ENCODE measurements around the gene ATP12A. TPM values are rescaled to one million over a fixed set of nuclear protein-coding genes. Genes with fewer than 3 reads are reported as not detected.

ATP12A gene
- total and polyA plus RNA-seq, 5 donors from 2014 or later: 0.14 to 0.18 (median 0.17) TPM; not detected in 2

DNA sequence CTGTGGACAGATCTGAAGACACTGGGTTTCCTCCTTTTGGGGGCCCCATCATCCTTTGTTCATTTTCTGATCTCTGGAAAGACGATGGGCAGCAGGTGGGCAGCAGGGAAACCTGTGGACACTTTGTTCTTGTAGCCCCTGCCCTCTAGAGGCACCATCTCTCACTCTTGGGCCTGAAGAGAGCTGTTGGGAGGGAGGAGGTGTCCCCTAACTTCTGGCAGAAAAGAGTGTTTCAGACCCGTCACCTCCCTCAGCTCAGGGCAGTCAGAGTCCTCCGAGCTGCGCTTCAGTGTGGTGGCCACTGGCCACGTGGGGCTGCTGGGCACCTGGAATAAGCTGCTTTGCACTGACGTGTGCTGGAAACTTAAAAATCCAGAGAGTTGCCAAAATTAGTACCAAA, 56.8 kb downstream of the ATP12A start:
- no peak overlapping the region for H3K27ac ChIP-seq (ENCODE audit: insufficient read depth, low read length, poor library complexity, severe bottlenecking)
- peaks cover 0 to 2% of the 10 kb centered on the region in 2 experiments for H3K9me3 ChIP-seq (ENCODE audit: control insufficient read depth in 2 of 2, low read length in 2 of 2)
- no peak overlapping the region for H3K27ac Mint-ChIP-seq
- H3K27me3 Mint-ChIP-seq: no peaks in the 10 kb centered on the region
- no peak overlapping the region for H3K4me3 Mint-ChIP-seq
- H3K36me3 ChIP-seq (ENCODE audit: control insufficient read depth, insufficient read depth, low read length): no peaks in the 10 kb centered on the region
- no peaks in the 10 kb centered on the region for H3K36me3 Mint-ChIP-seq
- H3K4me1 Mint-ChIP-seq: no peaks in the 10 kb centered on the region
- no peaks in the 10 kb centered on the region for H3K27me3 ChIP-seq (ENCODE audit: control insufficient read depth, insufficient read depth, low read length)
- DNase-seq: no peak
- ATAC-seq (ENCODE audit: low read depth in 2 of 2): no peak
- H3K9me3 Mint-ChIP-seq: no peaks in the 10 kb centered on the region
- no peaks in the 10 kb centered on the region for H3K4me1 ChIP-seq (ENCODE audit: control insufficient read depth, insufficient read depth, low read length, poor library complexity, severe bottlenecking)
- H3K4me3 ChIP-seq (ENCODE audit: low read depth, low read length): no peak overlapping the region

GRCh38 chr13:24738366-24738847, 58.2 kb downstream of the ATP12A start:
- Mint-ChIP-seq H3K27me3 (peaks cover 5% of the 10 kb centered on the region), H3K4me1 (no peaks in the 10 kb centered on the region), H3K27ac (no peak overlapping the region), H3K4me3 (no peak overlapping the region), H3K36me3 (no peaks in the 10 kb centered on the region), H3K9me3 (no peaks in the 10 kb centered on the region)
- Histone ChIP-seq H3K9me3 (ENCODE audit: control insufficient read depth in 2 of 2, low read length in 2 of 2) (no peaks in the 10 kb centered on the region), H3K36me3 (ENCODE audit: control insufficient read depth, insufficient read depth, low read length) (no peaks in the 10 kb centered on the region), H3K4me1 (ENCODE audit: control insufficient read depth, insufficient read depth, low read length, poor library complexity, severe bottlenecking) (no peaks in the 10 kb centered on the region), H3K27ac (ENCODE audit: insufficient read depth, low read length, poor library complexity, severe bottlenecking) (no peak overlapping the region), H3K4me3 (ENCODE audit: low read depth, low read length) (no peak overlapping the region), H3K27me3 (ENCODE audit: control insufficient read depth, insufficient read depth, low read length) (no peaks in the 10 kb centered on the region)
- ATAC-seq (ENCODE audit: low read depth in 2 of 2) (no peak), DNase-seq (no peak)

- no peaks in the 10 kb centered on the region for H3K9me3 Mint-ChIP-seq
- no peak for ATAC-seq (ENCODE audit: low read depth in 2 of 2)
- H3K36me3 ChIP-seq (ENCODE audit: control insufficient read depth, insufficient read depth, low read length): no peaks in the 10 kb centered on the region
- no peak overlapping the region for H3K4me3 Mint-ChIP-seq
- H3K27ac Mint-ChIP-seq: no peak overlapping the region
- H3K4me1 Mint-ChIP-seq: peaks cover 0 to under 1% (median 0%) of the 10 kb centered on the region in 4 donors
- H3K4me3 ChIP-seq (ENCODE audit: low read depth, low read length): no peak overlapping the region
- peaks cover 13% of the 10 kb centered on the region for H3K27me3 Mint-ChIP-seq
- no peaks in the 10 kb centered on the region for H3K36me3 Mint-ChIP-seq
- no peak for DNase-seq
- H3K27me3 ChIP-seq (ENCODE audit: control insufficient read depth, insufficient read depth, low read length): no peaks in the 10 kb centered on the region
- H3K9me3 ChIP-seq (ENCODE audit: control insufficient read depth in 2 of 2, low read length in 2 of 2): no peaks in the 10 kb centered on the region
- no peaks in the 10 kb centered on the region for H3K4me1 ChIP-seq (ENCODE audit: control insufficient read depth, insufficient read depth, low read length, poor library complexity, severe bottlenecking)
- no peak overlapping the region for H3K27ac ChIP-seq (ENCODE audit: insufficient read depth, low read length, poor library complexity, severe bottlenecking)
Measured at GRCh38 chr13:24740014-24740890, 60.0 kb downstream of the ATP12A start.

DNA sequence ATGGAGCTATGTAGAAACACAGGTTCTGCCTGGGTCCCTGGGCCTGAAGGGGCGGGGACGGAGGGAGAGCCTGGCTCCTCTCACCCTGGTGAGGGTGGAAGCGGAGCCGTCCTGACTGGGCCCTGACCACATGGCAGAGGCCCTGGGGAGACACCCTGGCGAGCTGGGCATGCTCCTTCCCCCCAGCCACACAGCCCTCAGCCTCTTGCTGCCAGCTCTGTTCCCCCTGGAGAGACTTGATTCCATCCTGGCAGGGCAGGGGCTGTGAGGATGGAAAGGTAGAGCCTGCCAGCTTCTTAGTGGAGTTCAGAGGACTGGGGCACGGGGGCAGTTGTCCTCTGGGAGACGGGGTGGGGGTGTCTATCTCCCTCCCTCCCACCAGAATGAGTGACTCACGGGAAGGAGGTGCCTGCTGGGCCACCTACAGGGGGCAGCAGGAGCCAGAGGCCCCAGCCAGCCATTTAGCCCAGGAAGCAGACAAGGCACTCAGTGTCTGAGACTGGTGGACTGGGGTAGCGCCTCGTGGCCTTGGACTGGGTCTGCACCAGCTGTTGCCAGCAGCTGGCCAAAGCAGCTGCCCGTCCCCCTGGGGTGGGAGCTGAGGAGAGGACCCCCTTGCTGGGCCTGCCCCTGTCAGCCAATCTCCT, 60.9 kb downstream of the ATP12A start:
- H3K4me3 ChIP-seq (ENCODE audit: low read depth, low read length): no peak overlapping the region
- H3K4me1 ChIP-seq (ENCODE audit: control insufficient read depth, insufficient read depth, low read length, poor library complexity, severe bottlenecking): no peaks in the 10 kb centered on the region
- no peak overlapping the region for H3K27ac ChIP-seq (ENCODE audit: insufficient read depth, low read length, poor library complexity, severe bottlenecking)
- peaks cover 0 to 3% (median 0%) of the 10 kb centered on the region in 4 donors for H3K4me1 Mint-ChIP-seq
- no peaks in the 10 kb centered on the region for H3K36me3 ChIP-seq (ENCODE audit: control insufficient read depth, insufficient read depth, low read length)
- no peaks in the 10 kb centered on the region for H3K9me3 Mint-ChIP-seq
- H3K4me3 Mint-ChIP-seq: no peak overlapping the region
- H3K27me3 ChIP-seq (ENCODE audit: control insufficient read depth, insufficient read depth, low read length): no peaks in the 10 kb centered on the region
- ATAC-seq (ENCODE audit: low read depth in 2 of 2) (no peak), DNase-seq (no peak)
- H3K36me3 Mint-ChIP-seq: no peaks in the 10 kb centered on the region
- peaks cover 15% of the 10 kb centered on the region for H3K27me3 Mint-ChIP-seq
- H3K27ac Mint-ChIP-seq: no peak overlapping the region
- no peaks in the 10 kb centered on the region for H3K9me3 ChIP-seq (ENCODE audit: control insufficient read depth in 2 of 2, low read length in 2 of 2)

GRCh38 chr13:24741791-24742190, 61.6 kb downstream of the ATP12A start:
- H3K27me3 ChIP-seq (ENCODE audit: control insufficient read depth, insufficient read depth, low read length): no peaks in the 10 kb centered on the region
- H3K4me3 Mint-ChIP-seq: no peak overlapping the region
- no peaks in the 10 kb centered on the region for H3K36me3 Mint-ChIP-seq
- H3K4me3 ChIP-seq (ENCODE audit: low read depth, low read length): no peak overlapping the region
- no peaks in the 10 kb centered on the region for H3K9me3 Mint-ChIP-seq
- H3K27ac Mint-ChIP-seq: no peak overlapping the region
- ATAC-seq (ENCODE audit: low read depth in 2 of 2) (no peak), DNase-seq (no peak)
- H3K27ac ChIP-seq (ENCODE audit: insufficient read depth, low read length, poor library complexity, severe bottlenecking): no peak overlapping the region
- H3K9me3 ChIP-seq (ENCODE audit: control insufficient read depth in 2 of 2, low read length in 2 of 2): no peaks in the 10 kb centered on the region
- no peaks in the 10 kb centered on the region for H3K36me3 ChIP-seq (ENCODE audit: control insufficient read depth, insufficient read depth, low read length)
- H3K4me1 Mint-ChIP-seq: peaks cover 0 to 6% (median 0%) of the 10 kb centered on the region in 4 donors
- H3K4me1 ChIP-seq (ENCODE audit: control insufficient read depth, insufficient read depth, low read length, poor library complexity, severe bottlenecking): no peaks in the 10 kb centered on the region
- H3K27me3 Mint-ChIP-seq: peaks cover 15% of the 10 kb centered on the region

- Mint-ChIP-seq H3K27me3 (peaks cover 20% of the 10 kb centered on the region), H3K9me3 (no peaks in the 10 kb centered on the region), H3K36me3 (no peaks in the 10 kb centered on the region), H3K27ac (no peak overlapping the region), H3K4me3 (no peak overlapping the region), H3K4me1 (peaks cover 0 to 11% (median 3%) of the 10 kb centered on the region in 4 donors)
- no peaks in the 10 kb centered on the region for H3K36me3 ChIP-seq (ENCODE audit: control insufficient read depth, insufficient read depth, low read length)
- peaks cover 2% of the 10 kb centered on the region for H3K4me1 ChIP-seq (ENCODE audit: control insufficient read depth, insufficient read depth, low read length, poor library complexity, severe bottlenecking)
- H3K9me3 ChIP-seq (ENCODE audit: control insufficient read depth in 2 of 2, low read length in 2 of 2): no peaks in the 10 kb centered on the region
- DNase-seq (no peak), ATAC-seq (ENCODE audit: low read depth in 2 of 2) (no peak)
- no peak overlapping the region for H3K27ac ChIP-seq (ENCODE audit: insufficient read depth, low read length, poor library complexity, severe bottlenecking)
- no peaks in the 10 kb centered on the region for H3K27me3 ChIP-seq (ENCODE audit: control insufficient read depth, insufficient read depth, low read length)
- H3K4me3 ChIP-seq (ENCODE audit: low read depth, low read length): no peak overlapping the region
Measured at GRCh38 chr13:24742294-24742693, 62.1 kb downstream of the ATP12A start.

- H3K36me3 Mint-ChIP-seq: no peaks in the 10 kb centered on the region
- ATAC-seq (ENCODE audit: low read depth in 2 of 2): no peak
Measured at GRCh38 chr13:24742977-24743376, 62.8 kb downstream of the ATP12A start.

More at GRCh38 chr13:24742977-24743376, 62.8 kb downstream of the ATP12A start:
- DNase-seq: no peak
- H3K36me3 ChIP-seq (ENCODE audit: control insufficient read depth, insufficient read depth, low read length): no peaks in the 10 kb centered on the region
- no peaks in the 10 kb centered on the region for H3K9me3 ChIP-seq (ENCODE audit: control insufficient read depth in 2 of 2, low read length in 2 of 2)
- H3K27me3 ChIP-seq (ENCODE audit: control insufficient read depth, insufficient read depth, low read length): peaks cover under 1% of the 10 kb centered on the region
- Mint-ChIP-seq H3K9me3 (no peaks in the 10 kb centered on the region), H3K4me1 (peaks cover 0 to 14% (median 5%) of the 10 kb centered on the region in 4 donors), H3K27ac (no peak overlapping the region), H3K27me3 (peaks cover 24% of the 10 kb centered on the region), H3K4me3 (no peak overlapping the region)
- no peak overlapping the region for H3K27ac ChIP-seq (ENCODE audit: insufficient read depth, low read length, poor library complexity, severe bottlenecking)
- H3K4me3 ChIP-seq (ENCODE audit: low read depth, low read length): no peak overlapping the region
- H3K4me1 ChIP-seq (ENCODE audit: control insufficient read depth, insufficient read depth, low read length, poor library complexity, severe bottlenecking): peaks cover 9% of the 10 kb centered on the region

All from CD4-positive, CD25-positive, alpha-beta regulatory T cell (primary cell).